Astrocyte of the hippocampus (primary cell): ENCODE measurements around the gene GRWD1.
"Not testable (repeated sequence)": the region's sequence is repeated elsewhere in the genome, so short reads cannot be mapped to it uniquely, and the experiment has no call there.

Source experiments
- DNase-seq: peaks from one replicate; pipeline ENCODE4 v3.0.0; 2011; ENCODE audit warnings: low read depth, low spot score

The GRWD1 gene

DNA sequence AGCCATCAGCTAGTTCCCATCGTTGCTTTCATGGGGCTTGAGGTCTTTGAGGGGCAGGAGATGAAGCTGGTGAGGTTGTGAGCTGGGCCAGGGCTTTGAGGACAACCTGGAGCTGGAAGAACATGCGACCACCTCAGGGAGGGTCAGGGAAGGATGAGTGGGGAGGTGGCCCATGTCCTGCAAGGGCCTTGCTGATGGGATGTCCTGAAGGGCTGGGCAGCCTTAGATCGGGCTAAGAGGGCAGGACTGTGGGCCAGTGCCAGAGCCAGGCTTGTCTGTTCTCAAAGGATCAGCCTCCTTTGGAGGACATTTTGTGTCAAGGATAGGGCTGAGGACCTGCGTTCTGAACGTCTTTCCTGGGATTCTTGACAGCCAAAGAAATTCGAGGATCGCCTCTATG is 33.9 kb downstream of the GRWD1 start:
- DNase-seq = no peak

DNA sequence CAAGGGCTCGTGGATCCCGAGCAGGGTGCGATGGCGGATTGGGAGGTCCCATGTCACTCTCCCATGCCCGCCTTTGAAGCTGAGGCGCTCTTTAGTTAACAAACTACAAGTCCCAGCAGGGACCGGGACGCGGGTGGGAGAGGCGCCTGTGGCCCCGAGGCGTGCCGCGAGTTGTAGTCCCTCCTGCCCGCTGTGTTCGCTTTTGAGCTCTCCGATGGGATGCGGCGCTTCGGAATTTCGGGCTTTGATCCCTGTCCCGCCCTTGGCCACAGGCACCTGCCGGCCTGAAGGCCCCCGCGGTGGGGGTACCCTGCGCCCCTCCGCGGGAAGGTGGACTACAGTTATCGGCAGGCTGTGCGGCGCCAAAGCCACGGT is 34.4 kb downstream of the GRWD1 start:
- DNase-seq = peak; percentile 64

DNA sequence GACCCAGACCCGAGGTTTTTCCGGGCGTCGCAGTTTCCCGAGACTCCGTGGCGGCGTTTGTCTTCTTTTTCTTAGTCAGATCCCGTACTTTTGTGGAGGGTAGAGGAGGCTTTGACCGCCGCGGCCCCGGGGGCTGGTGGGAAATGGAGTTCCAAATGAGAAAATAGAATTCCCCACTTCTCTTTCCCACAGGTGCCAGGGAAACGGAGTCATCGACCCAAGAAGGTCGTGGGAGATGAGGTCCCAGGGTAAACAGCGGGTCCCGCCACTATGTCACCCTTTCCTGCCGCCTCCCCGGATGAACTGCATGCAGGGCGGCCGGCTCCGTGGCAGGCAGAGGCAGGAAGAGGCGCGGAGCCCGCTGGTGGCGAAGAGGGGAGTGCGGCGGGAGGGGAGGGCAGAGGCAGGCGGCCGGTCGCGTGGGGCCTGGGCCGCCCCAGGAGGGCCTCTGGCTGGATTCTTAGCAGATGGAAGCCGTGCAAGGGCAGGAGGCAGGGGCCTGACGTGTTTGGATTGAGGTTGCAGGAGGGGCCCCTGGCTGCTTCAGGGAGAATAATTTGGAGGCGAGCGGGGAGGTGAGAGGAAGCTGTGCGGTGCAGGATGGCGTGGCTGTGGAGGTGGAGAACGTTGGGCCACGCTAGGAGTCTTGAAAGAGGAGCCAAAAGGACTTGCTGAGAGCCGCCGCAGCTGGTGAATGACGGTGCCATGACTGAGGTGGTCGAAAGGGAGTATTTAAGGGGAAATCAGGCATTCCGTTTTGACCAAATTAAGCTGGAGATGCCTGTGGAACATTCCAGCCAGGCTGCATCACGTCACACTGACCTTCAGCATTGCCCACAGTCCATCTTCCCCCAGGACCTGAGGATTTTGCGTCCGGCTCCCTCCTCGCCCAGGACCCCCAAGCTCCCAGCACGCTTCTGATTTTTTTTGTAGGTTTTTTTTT is 35.0 kb downstream of the GRWD1 start:
- peak; percentile 76 for DNase-seq

DNA sequence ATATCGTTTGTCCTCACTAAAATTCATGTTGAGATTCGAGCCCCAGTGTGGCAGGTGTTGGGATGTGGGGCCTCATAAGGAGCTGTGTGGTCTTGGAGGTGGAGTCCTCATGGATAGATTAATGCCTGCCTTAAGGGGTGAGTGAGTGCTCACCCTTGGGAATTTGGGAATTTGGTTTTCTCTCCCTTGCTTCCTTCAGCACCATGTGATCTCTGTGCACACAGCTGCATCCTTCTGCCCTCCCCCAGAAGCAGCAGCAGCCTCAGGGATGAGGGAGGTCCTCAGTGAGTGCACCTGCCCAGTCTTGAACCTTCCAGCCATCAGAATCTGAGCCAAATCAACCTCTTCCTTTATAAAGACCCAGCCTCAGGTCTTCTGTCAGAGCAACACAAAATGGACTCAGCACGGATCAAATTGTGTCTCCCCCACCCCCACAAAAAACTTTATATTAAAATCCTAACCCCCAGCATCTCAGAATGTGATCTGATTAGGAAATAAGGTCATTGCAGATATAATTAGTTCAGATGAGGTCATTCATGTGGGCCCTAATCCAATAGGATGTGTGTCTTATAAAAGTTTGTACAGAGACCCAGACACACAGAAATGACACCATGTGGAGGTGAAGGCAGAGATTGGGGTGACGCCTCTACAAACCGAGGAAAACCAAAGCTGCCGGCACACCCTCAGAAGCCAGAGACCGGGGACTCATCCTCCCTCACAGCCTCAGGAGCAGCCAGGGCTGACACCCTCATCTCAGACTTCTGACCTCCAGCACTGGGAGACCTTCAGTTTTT is 36.3 kb downstream of the GRWD1 start:
- no peak for DNase-seq

DNA sequence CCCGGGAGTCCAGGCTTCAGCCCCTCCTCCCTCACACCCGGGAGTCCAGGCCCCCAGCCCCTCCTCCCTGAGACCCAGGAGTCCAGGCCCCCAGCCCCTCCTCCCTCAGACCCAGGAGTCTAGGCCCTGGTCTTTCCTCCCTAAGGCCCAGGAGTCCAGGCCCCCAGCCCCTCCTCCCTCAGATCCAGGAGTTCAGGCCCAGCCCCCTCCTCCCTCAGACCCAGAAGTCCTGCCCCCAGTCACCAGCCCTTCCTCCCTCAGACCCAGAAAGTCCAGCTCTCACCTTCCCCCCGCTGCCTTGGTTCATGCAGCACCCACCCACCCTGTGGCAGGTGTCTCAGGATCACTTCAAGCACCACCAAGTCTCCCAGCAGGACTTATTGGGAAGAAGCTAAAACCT is 37.5 kb downstream of the GRWD1 start:
- DNase-seq = no peak

DNA sequence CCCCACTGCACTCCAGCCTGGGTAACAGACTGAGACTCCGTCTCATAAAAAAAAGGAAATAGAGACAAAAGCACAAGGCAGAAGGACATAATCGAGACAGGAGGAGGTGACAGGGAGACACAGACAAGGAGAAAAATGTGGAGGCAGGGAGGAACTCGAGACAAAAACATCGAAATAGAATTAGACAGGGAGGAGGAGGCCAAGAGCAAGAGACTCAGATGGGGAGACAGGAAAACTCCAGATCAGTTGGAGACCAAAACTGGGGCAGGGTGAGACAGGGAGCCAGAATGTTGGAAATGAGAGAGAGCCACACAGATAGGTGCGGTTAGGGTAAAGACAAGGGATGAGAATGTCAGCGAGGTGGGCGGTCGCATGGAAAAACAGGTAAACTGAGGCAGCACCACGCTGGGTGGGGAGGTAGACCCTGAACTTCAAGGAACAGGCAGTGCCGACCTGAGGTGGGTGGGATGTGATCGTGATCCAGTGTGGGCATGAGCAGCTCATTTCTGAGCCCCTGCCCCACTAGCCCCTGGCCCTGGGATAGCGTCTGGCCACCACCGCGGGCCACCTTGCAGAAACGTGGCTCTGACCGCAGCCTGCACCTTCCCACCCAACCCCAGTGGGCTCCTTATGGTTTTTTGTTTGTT is 38.6 kb downstream of the GRWD1 start:
- no peak for DNase-seq

DNA sequence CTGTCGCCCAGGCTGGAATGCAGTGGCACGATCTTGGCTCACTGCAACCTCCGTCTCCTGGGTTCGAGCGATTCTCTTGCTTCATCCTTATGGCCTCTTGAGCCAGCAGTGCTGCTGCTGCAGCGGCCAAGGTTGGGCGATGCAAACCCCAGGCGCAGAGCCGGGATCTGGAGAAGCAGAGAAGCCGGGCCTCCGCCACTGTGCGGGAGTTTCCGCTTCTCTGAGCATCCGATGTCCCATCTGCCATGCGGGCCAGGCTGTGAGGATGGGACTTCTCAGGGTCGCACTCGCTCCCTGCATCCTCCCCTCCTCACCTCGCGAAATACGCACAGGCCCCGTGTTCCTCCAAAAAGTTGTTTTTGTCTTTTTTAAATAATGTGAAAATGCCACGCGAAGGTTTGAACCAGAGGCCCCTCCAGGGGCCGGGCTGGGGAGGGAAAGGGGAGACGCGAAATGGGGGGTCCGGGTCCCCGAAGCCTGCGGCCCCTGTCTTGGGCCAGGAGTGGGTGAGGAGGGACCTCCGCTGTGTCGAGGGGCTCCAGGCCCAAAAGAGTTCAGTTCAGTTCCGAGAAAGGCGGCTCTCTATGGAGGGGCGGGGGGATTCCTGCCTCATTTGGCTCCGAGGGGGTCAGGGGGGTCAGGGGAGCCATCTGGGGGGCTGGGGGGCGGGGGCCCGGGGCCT is 39.3 kb downstream of the GRWD1 start:
- no peak for DNase-seq

DNA sequence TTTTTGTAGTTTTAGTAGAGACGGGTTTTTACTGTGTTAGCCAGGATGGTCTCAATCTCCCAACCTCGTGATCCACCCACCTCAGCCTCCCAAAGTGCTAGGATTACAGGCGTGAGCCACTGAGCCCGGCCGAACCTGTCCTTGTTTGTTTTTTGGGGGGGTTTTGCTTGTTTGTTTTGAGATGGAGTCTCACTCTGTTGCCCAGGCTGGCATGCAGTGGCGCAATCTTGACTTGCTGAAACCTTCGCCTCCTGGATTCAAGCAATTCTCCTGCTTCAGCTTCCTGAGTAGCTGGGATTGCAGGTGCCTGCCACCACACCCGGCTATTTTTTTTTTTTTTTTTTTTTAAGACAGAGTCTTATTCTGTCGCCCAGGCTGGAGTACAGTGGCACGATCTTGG is 40.9 kb downstream of the GRWD1 start:
- not testable (repeated sequence) for DNase-seq

DNA sequence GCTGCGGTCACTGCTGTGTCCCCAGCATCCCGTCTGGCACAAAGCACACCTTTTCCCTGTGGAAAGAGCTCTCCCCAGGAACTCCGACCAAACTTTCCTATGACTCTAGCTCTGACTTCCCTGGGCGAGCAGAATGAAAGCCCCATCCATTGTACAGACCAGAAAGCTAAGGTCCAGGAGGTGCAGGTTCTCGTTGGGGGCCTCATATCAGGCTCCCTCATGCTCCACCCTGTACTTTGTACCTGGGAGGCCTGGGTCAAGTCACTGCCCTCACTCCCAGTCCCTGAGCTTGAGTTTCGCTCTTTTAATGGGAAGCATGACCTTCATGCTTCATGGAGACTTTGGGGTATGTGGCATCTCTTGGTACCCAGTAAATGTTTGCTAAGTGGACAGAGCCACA is 41.8 kb downstream of the GRWD1 start:
- no peak for DNase-seq

DNA sequence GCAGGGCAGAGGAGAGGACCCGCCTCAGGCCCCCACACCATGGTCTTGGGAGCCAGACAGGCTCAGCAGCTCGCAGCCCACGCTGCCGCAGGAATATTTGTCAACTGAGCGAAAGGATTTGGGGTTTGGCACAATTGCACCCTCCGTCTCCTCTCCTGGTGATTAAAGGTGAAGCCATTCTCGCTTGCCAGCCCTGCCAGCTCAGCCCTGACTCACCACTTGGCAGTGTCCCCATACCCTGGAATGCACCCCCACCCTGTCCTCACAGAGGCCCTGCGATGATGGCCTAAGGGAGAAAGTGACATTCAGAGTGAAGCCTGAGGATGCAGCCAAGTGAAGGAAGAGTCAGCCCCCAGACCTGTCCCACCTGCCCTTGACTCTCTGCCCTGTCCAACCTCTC is 42.2 kb downstream of the GRWD1 start:
- peak; percentile 97 for DNase-seq

DNA sequence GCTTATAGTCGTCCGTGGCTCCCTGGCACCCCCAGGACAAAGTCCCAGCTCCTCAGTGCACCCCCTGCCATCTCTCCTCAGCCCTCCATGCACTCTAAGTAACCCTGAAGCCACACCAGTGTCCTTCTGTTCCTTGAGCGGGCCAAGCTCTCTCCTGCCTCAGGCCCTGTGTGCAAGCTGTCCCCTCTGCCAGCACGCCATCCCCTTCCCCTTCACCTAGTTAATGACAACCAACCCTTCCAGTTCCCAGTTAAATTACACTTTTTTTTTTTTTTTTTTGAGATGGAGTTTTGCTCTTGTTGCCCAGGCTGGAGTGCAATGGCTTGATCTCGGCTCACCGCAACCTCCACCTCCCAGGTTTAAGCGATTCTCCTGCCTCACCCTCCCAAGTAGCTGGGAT is 42.7 kb downstream of the GRWD1 start:
- not testable (repeated sequence) for DNase-seq

DNA sequence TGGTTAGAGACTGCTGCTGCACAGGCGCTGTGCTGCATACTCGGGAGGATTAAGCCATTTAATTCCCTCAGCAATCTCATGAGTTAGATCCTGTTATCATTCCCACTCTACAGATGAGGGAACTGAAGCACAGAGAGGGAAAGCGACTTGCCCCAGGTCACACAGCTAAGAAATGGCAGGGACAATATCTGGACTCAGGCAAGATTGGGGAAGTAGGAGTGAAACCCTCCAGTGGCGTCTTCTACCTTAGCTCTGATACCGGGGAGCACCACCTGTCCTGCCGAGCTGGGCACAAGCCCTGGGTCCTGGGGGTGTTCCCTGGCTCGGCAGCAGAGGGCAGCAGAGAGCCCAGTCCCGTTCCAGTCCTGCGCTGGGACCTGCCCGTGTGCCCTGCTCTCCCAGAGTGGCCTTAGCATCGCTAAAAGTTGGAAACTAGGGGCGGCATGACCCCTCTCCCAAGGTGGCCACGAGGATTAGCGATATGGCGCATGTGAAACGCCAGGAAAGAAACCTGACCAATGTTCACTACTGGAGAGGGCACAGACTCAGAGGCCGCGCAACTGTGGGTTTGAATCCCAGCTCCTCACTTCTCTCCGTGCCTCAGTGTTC is 43.9 kb downstream of the GRWD1 start:
- DNase-seq = peak; percentile 82

DNA sequence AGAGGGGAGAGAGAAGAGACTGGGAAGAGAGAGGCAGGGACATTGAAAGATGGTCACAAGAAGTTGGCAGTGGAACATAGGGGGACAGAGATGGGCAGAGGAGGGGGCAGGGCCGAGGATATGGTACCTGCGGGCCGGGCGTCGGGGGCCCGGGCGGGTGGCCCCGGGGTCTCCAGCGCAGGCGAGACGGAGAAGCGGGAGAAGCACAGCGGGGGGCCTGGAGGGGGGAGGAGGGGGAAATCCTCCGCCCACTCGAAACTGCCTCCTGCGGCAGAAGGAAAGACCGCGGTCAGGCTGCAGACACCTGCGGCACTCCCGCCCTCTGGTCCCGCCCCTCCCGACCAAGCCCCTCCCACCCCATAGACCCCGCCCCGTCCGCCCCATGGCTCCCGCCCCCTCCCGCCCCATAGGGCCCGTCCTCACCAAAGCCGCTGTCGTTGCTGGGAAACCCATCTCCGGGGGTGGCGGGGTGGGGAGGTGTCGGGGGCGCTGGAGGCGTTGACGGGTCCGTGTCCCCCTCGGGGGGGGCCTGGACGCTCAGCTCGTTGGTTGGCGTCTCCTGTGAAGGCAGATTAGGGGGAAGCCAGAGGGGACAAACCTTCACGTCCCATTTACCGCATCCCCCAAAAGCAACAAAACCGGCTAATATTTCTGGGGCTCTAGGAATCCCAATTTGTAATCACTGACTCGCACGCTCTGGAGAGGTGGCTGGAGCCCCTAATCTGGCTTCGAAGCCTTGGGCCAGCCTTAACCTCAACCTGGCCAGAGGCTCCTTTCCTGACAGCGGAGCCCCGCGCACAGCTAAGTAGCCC is 45.4 kb downstream of the GRWD1 start:
- DNase-seq = peak; percentile 55

DNA sequence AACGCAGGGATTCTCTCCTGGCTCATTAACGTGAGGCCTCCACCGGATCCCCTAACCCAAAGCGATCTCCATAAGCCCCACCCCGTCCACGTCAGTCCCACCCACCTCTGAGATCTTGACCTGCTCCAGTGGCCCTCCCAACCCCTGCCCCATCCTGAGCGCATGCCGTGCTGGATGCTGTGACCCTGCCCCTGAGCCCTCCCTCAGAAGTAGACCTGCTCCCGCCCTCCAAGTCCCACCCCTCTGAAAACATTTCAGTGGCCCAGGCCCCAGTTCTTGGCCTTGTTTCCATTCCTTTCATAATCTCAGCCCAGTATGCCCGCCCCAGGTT is 46.0 kb downstream of the GRWD1 start:
- DNase-seq = no peak

DNA sequence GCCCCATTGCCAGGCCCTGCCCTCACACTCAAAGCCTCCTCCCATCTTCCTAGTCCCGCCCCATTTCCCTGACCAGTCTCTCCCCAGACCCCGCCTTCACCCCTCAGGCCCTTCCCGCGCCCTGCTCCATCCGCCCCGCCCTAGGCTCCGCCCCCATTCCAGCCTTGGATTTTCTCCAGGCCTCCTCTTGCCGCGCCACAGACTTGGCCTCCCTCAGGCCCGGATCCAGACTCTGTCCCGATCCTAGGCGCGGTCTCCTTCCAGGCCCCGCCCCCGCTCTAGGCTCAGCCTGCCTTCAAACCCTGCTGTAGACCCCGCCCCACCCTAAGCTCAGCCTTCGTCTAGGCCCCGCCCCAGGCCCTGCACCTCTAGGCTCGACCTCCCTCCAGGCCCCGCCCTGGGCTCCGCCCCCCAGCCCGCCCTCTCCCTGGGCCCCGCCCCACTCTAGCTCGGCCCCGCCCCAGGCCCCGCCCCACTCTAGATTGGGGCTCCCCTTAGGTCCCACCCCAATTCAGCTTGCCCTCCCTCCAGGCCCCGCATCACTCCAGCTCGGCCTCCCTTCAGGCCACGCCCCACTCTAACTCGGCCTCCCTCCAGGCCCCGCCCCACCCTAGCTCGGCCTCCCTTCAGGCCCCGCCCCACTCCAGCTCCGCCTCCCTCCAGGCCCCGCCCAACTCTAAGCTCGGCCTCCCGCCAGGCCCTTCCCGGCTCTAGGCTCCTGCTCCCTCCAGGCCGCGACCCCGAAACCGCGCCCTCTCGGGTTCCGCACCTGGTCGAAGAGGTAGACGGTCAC is 47.3 kb downstream of the GRWD1 start:
- peak; percentile 94 for DNase-seq

DNA sequence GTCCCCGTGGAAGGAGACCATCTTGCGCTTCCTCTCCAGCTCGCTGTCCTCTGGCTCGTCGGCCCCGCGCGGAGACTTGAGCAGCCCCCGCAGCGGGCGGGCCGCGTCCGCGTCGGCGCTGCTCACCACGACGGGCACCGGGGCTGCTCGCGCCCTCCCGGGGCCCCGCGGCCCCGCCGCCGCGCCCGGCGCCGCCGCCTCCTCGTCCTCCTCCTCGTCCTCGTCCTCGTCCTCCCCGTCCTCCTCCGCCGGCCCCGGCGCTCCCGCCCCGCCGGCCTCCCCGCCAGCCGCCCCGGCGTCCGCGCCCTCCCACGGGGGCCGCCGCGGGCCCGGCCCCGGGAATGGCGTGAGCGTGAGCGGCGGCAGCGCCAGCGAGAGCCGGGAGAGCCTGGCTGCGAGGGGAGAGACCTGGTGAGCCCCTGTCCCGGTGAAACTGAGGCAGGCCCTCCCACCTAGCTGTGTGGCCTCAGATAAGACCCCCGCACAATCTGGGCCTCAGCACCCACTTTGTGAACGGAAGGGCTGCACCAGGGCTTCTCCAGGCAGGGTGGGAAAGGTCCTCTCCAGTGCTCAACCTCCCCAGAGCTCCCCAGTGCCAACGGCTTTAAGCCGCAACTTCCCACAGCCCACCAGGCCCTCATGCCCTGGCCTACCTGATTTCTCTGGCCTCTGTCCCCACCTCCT is 48.1 kb downstream of the GRWD1 start:
- no peak for DNase-seq

DNA sequence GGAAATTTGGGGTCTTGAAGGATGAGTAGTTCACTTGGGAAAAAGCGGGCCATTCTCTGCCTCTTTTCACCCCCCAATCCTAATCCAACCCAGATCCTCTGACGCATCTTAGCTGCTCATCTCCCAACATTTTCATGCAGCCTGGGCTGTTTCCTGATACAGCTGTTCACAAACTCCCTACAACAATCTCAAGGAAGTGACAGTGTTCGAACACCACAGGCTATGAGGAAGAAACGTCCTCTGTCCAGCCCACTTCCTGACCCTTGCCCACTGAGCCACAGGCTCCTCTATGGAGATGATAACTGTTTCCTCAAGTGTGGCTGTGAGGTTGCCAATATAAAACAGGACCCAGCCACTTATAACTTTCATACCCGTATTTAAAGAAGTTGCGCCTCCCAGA is 49.6 kb downstream of the GRWD1 start:
- DNase-seq = no peak

DNA sequence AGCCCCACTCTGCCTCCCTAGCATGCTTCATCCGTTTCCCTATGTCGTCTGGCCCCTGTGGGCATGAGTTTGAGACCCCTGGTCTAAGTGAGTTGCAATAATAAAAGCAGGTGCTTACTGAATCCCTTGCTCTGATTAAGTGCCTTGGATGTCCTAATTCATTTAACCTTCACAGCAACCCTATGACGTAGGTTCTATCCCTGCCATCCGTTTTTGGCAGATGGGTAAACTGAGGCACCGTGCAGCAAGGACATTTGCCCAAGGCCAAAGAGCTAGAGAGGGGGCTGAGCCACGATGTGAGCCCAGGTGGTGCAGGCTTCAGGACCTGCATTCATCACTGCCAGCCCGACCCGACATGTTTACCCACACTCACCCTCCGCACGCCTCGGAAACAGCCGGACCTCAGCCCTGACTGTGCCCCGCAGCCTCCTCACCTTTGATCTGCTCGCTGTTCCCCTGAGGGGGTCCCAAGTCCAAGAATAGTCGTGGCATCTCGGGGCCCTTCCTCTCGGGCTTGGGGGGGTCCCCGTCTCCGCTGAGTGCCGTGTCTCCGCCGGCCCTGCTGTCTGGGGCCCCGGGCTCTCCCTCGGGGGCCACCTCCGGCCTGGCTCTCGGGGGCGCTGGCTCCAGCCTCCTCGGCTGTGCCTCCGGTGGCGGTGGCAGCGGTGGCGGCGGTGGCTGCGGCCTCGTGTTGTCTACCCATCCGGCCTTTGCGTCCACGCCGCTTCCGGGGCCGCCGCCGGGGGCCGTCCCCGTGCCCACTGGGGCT is 51.4 kb downstream of the GRWD1 start:
- DNase-seq = no peak
